GM12878 (cell line): ENCODE data around the gene PITPNC1. TPM values are rescaled to one million over a fixed set of nuclear protein-coding genes. Genes with fewer than 3 reads are reported as not detected.
"Not testable (repeated sequence)": the region's sequence is repeated elsewhere in the genome, so short reads cannot be mapped to it uniquely, and the experiment has no call there.

Source experiments
- ATAC-seq: fragments of 200-7000 bp; cut with Tn5 transposase; 3 replicates; pipeline ENCODE4 v1.9.1; 2020; ENCODE audit warnings: mild to moderate bottlenecking, moderate library complexity
- BruUV-seq: library from RNA; stranded (reverse); fragments of 400-500 nt; replicated peaks from 2 replicates; lab custom pipeline; 2021; lab: Mats Ljungman, UMichigan
- CTCF ChIA-PET: fragments of 300-600 bp; sonication (Branson Sonifier 250); formaldehyde crosslinking; extraction: SDS; loops from one replicate; lab custom pipeline; 2021; ENCODE audit warnings: inconsistent platforms; lab: Yijun Ruan, JAX
- POLR2A ChIA-PET: fragments of 350-600 bp; formaldehyde crosslinking; extraction: SDS; loops from one replicate; lab custom pipeline; 2021; ENCODE audit warnings: inconsistent platforms; lab: Charles Lee
- RAD21 ChIA-PET: fragments of 300-600 bp; sonication (Branson Sonifier 250); formaldehyde crosslinking; loops from one replicate; lab custom pipeline; 2023; ENCODE audit warnings: antibody characterized with exemption; ENCODE audit not compliant: unreplicated experiment; lab: Charles Lee
- SMC1A ChIA-PET: fragments of 300-600 bp; sonication (Branson Sonifier 250); formaldehyde crosslinking; loops from one replicate; lab custom pipeline; 2023; ENCODE audit not compliant: unreplicated experiment, uncharacterized antibody; lab: Charles Lee
- DNase-seq: peaks from one replicate; pipeline ENCODE4 v3.0.0-alpha.2; 2011; ENCODE audit warnings: low read depth, low spot score
- FAIRE-seq: peaks from 3 replicates; lab custom pipeline; 2011; peaks lifted over from hg19 to GRCh38; lab: Jason Lieb, UNC
- H2AFZ ChIP-seq: 2 replicates; pipeline ENCODE4 v1.6.0; 2011; ENCODE audit warnings: low read depth, low read length, control low read depth; ENCODE audit not compliant: control insufficient read depth
- H3K27ac ChIP-seq: 2 replicates; pipeline ENCODE4 v1.5.1; 2011; ENCODE audit warnings: control low read depth; ENCODE audit not compliant: control insufficient read depth, insufficient read depth
- H3K27me3 ChIP-seq, 2 experiments: replicated peaks in 1 of 2; 2 replicates each; pipeline versions ENCODE4 v1.6.0 to v1.6.1; 2011; ENCODE audit warnings: low read length in 1 of 2; ENCODE audit not compliant: control insufficient read depth in 2 of 2, insufficient read depth in 2 of 2
- H3K36me3 ChIP-seq, 2 experiments: 2 replicates each; pipeline ENCODE4 v1.5.1; 2011; ENCODE audit warnings: low read length in 1 of 2; ENCODE audit not compliant: control insufficient read depth in 2 of 2, insufficient read depth in 2 of 2
- H3K4me1 ChIP-seq: 2 replicates; pipeline ENCODE4 v1.6.1; 2011; ENCODE audit warnings: mild to moderate bottlenecking, low read length, moderate library complexity, mixed read lengths; ENCODE audit not compliant: control insufficient read depth, insufficient read depth
- H3K4me2 ChIP-seq: 2 replicates; pipeline ENCODE4 v1.6.0; 2011; ENCODE audit warnings: control low read depth; ENCODE audit not compliant: control insufficient read depth, insufficient read depth
- H3K4me3 ChIP-seq: fragments of 200-600 bp; sonication (generic); 2 replicates; pipeline ENCODE4 v1.5.1; 2016
- H3K79me2 ChIP-seq: 2 replicates; pipeline ENCODE4 v1.6.0; 2011; ENCODE audit warnings: low read length; ENCODE audit not compliant: control insufficient read depth, insufficient read depth
- H3K9ac ChIP-seq: 2 replicates; pipeline ENCODE4 v1.8.0; 2011; ENCODE audit warnings: low read length, control low read depth, mixed read lengths; ENCODE audit not compliant: control insufficient read depth, insufficient read depth
- H3K9me3 ChIP-seq: replicated peaks from 3 replicates; pipeline ENCODE4 v1.5.1; 2011; ENCODE audit warnings: mild to moderate bottlenecking, low read length; ENCODE audit not compliant: control insufficient read depth, insufficient read depth
- H4K20me1 ChIP-seq: 2 replicates; pipeline ENCODE4 v1.6.0; 2011; ENCODE audit not compliant: control insufficient read depth, insufficient read depth
- CBX5 ChIP-seq: sonication (generic); IDR thresholded peaks from 2 replicates; pipeline ENCODE4 v1.6.1; 2016; ENCODE audit warnings: low read depth, moderate library complexity, mild to moderate bottlenecking, inconsistent platforms
- FOXK2 ChIP-seq: fragments of 450-650 bp; IDR thresholded peaks from 2 replicates; pipeline ENCODE4 v1.6.1; 2017; ENCODE audit warnings: mild to moderate bottlenecking, moderate library complexity
- HDAC2 ChIP-seq: fragments of 200-600 bp; sonication (generic); IDR thresholded peaks from 2 replicates; pipeline ENCODE4 v1.6.1; 2017
- MEF2A ChIP-seq: IDR thresholded peaks from 2 replicates; pipeline ENCODE4 v1.6.1; 2011; ENCODE audit warnings: low read depth, mild to moderate bottlenecking, low read length, moderate library complexity; ENCODE audit not compliant: insufficient read depth
- NBN ChIP-seq: fragments of 450-650 bp; IDR thresholded peaks from 2 replicates; pipeline ENCODE4 v1.6.1; 2016
- RBBP5 ChIP-seq: fragments of 200-600 bp; sonication (generic); conservative IDR thresholded peaks from 2 replicates; pipeline ENCODE4 v1.6.1; 2016
- ZBED1 ChIP-seq: IDR thresholded peaks from 2 replicates; pipeline ENCODE4 v1.6.1; 2016; ENCODE audit warnings: borderline replicate concordance
- ZSCAN29 ChIP-seq: fragments of 450-650 bp; IDR thresholded peaks from 2 replicates; pipeline ENCODE4 v1.6.1; 2017; ENCODE audit warnings: mild to moderate bottlenecking, moderate library complexity
- WGBS: methylation state at CpG from one replicate; pipeline ENCODE4 v1.1.6; 2016; ENCODE audit warnings: low lambda C conversion rate; ENCODE audit not compliant: insufficient replicate concordance, insufficient coverage; ENCODE audit errors: missing lambda C conversion rate; 5-methylcytosine and 5-hydroxymethylcytosine counted together
- in situ Hi-C: fragments of 300-500 bp; cut with MboI; formaldehyde crosslinking; loops from 9 replicates; pipeline ENCODE4 v1.14.3; 2018; ENCODE audit warnings: mixed read lengths
- intact Hi-C: fragments of 100-400 bp; cut with micrococcal nuclease; formaldehyde crosslinking; loops from one replicate; pipeline ENCODE4 v1.14.2; 2022; ENCODE audit not compliant: unreplicated experiment
- polyA plus RNA-seq, 11 experiments: library from polyadenylated mRNA; depleted of rRNA in 4 of 11; unstranded in 6 of 11; stranded (reverse) in 5 of 11; fragments of >200 nt; fragmentation: Nextera tagmentation in 4 of 11; fragmentation: Illumina TruSeq in 1 of 11; extraction: Ambion mirVana in 4 of 11; extraction: Trizol in 1 of 11; gene quantifications; 1 replicate in 1 of 11; 2 replicates in 10 of 11; pipeline versions ENCODE4 v1.2.1 to v1.2.3, GENCODE V29; 2011 to 2016; ENCODE audit warnings: inconsistent platforms in 2 of 11, missing spikeins in 2 of 11, low read depth in 1 of 11
- total RNA-seq, 4 experiments: library from RNA; depleted of rRNA in 3 of 4; stranded (reverse); fragments of >200 nt in 3 of 4; fragmentation: Illumina TruSeq in 1 of 4; extraction: Trizol in 1 of 4; gene quantifications; 2 replicates each; pipeline versions ENCODE4 v1.2.1 to v1.2.3, GENCODE V29; 2013 to 2021
- TF ChIP-seq, protein P1 (sequence below): fragments of 450-650 bp; formaldehyde crosslinking; IDR thresholded peaks from 2 replicates; pipeline ENCODE4 v1.4.0; 2022; ENCODE audit warnings: mild to moderate bottlenecking, moderate library complexity
- TF ChIP-seq, protein P2 (sequence below): IDR thresholded peaks from 2 replicates; pipeline ENCODE4 v1.6.1; 2012; ENCODE audit warnings: low read depth, low read length, improper control_type of control experiment
- TF ChIP-seq, protein P3 (sequence below): fragments of 450-650 bp; IDR thresholded peaks from 2 replicates; pipeline ENCODE4 v1.6.1; 2017; ENCODE audit warnings: antibody characterized with exemption, mild to moderate bottlenecking, moderate library complexity

The PITPNC1 gene
- total and polyA plus RNA-seq, 10 of the 15 experiments (the other 5 are each of a cell fraction or from before 2014, with no cell fraction given), result 12.2 to 62.4 (median 47.3) TPM

DNA sequence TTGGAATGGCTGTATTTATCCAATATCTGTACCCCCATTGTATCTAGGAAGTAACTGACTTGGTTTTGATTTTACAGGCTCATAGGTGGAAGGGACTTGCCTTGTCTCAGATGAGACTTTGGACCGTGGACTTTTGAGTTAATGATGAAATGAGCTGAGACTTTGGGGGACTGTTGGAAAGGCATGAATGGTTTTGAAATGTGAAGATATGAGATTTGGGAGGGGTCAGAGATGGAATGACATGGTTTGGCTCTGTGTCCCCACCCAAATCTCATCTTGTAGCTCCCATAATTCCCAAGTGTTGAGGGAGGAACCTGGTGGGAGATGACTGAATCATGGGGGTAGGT is 44.9 kb upstream of the PITPNC1 start:
- in situ Hi-C loops, BruUV-seq, FAIRE-seq, H3K36me3 ChIP-seq, H3K4me2 ChIP-seq, DNase-seq, POLR2A ChIA-PET, SMC1A ChIA-PET, ATAC-seq, H3K79me2 ChIP-seq, H3K27ac ChIP-seq, intact Hi-C loops, RAD21 ChIA-PET, H3K4me1 ChIP-seq, H2AFZ ChIP-seq, H3K4me3 ChIP-seq, H3K9me3 ChIP-seq, H3K9ac ChIP-seq, H3K27me3 ChIP-seq, H4K20me1 ChIP-seq: not testable (repeated sequence)
- 0% methylated on average over 1 of the region's 1 CpG for WGBS
- CTCF ChIA-PET, result interaction anchor here (0.6 to 1.3 kb wide), 2 partner anchors 14 to 1207 kb away, joined by 3 read pairs; no protein-coding TSS in a partner anchor

DNA sequence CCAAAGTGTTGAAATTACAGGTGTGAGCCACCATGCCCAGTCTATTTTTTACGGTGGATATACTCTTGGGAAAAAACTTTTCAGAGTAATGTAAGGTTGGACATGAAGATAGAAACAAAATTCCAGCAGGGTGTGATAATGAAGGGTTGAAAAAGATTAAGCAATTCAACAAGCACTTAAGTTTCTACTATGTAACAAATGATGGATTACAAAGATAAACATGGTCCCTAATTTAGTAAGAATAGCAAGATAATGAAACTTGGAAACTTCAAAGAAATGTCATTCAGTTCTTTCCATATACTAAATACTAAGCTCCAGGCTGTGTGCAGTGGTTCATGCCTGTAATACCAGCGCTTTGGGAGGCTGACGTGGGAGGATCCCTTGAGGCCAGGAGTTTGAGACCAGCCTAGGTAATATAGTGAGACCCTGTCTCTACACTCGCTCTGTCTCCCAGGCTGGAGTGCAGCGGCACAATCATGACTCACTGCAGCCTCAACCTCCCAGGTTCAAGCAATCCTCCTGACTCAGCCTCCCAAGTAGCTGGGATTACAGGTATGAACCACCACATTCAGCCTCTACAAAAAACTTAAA is 41.7 kb upstream of the PITPNC1 start:
- Histone ChIP-seq H3K36me3 (peaks cover 0 to under 1% of the 10 kb centered on the region in 2 experiments; a peak in 2 of 4 replicates), H4K20me1 (no peaks in the 10 kb centered on the region), H3K4me2 (no peak overlapping the region), H3K79me2 (no peaks in the 10 kb centered on the region), H3K27ac (no peak overlapping the region), H2AFZ (no peak overlapping the region), H3K9me3 (no peaks in the 10 kb centered on the region), H3K27me3 (no peaks in the 10 kb centered on the region), H3K4me1 (no peaks in the 10 kb centered on the region), H3K9ac (no peak overlapping the region), H3K4me3 (no peak overlapping the region)
- 74% methylated on average over 5 of the region's 5 CpGs for WGBS
- BruUV-seq, result no TSS peak
- DNase-seq, result no peak
- ChIA-PET SMC1A (interaction anchor here (0.6 kb wide), 1 partner anchor 151 kb away, joined by 4 read pairs; no protein-coding TSS in a partner anchor), POLR2A (no interaction called here), CTCF (no interaction called here), RAD21 (no interaction called here)
- ATAC-seq, result no peak
- in situ Hi-C loops (no loop called here), intact Hi-C loops (no loop called here)
- no peak for FAIRE-seq
- TF ChIP-seq, protein P1, sequence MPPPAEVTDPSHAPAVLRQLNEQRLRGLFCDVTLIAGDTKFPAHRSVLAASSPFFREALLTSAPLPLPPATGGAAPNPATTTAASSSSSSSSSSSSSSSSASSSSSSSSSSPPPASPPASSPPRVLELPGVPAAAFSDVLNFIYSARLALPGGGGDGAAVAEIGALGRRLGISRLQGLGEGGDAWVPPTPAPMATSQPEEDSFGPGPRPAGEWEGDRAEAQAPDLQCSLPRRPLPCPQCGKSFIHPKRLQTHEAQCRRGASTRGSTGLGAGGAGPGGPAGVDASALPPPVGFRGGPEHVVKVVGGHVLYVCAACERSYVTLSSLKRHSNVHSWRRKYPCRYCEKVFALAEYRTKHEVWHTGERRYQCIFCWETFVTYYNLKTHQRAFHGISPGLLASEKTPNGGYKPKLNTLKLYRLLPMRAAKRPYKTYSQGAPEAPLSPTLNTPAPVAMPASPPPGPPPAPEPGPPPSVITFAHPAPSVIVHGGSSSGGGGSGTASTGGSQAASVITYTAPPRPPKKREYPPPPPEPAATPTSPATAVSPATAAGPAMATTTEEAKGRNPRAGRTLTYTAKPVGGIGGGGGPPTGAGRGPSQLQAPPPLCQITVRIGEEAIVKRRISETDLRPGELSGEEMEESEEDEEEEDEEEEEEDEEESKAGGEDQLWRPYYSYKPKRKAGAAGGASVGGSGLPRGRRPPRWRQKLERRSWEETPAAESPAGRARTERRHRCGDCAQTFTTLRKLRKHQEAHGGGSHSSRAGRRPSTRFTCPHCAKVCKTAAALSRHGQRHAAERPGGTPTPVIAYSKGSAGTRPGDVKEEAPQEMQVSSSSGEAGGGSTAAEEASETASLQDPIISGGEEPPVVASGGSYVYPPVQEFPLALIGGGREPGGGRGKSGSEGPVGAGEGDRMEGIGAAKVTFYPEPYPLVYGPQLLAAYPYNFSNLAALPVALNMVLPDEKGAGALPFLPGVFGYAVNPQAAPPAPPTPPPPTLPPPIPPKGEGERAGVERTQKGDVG, result no peak
- TF ChIP-seq ZBED1 (no peak), FOXK2 (no peak), RBBP5 (no peak), MEF2A (no peak), HDAC2 (no peak), CBX5 (no peak), NBN (no peak), ZSCAN29 (no peak)
- TF ChIP-seq, protein P2, sequence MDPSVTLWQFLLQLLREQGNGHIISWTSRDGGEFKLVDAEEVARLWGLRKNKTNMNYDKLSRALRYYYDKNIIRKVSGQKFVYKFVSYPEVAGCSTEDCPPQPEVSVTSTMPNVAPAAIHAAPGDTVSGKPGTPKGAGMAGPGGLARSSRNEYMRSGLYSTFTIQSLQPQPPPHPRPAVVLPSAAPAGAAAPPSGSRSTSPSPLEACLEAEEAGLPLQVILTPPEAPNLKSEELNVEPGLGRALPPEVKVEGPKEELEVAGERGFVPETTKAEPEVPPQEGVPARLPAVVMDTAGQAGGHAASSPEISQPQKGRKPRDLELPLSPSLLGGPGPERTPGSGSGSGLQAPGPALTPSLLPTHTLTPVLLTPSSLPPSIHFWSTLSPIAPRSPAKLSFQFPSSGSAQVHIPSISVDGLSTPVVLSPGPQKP, result no peak
- TF ChIP-seq, protein P3, sequence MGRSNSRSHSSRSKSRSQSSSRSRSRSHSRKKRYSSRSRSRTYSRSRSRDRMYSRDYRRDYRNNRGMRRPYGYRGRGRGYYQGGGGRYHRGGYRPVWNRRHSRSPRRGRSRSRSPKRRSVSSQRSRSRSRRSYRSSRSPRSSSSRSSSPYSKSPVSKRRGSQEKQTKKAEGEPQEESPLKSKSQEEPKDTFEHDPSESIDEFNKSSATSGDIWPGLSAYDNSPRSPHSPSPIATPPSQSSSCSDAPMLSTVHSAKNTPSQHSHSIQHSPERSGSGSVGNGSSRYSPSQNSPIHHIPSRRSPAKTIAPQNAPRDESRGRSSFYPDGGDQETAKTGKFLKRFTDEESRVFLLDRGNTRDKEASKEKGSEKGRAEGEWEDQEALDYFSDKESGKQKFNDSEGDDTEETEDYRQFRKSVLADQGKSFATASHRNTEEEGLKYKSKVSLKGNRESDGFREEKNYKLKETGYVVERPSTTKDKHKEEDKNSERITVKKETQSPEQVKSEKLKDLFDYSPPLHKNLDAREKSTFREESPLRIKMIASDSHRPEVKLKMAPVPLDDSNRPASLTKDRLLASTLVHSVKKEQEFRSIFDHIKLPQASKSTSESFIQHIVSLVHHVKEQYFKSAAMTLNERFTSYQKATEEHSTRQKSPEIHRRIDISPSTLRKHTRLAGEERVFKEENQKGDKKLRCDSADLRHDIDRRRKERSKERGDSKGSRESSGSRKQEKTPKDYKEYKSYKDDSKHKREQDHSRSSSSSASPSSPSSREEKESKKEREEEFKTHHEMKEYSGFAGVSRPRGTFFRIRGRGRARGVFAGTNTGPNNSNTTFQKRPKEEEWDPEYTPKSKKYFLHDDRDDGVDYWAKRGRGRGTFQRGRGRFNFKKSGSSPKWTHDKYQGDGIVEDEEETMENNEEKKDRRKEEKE, result no peak
